Activated CD4-positive, CD25-positive, alpha-beta regulatory T cell treated with anti-CD3 and anti-CD28 coated beads, Interleukin-2, amount 50 U/mL, for 16 hours (primary cell): ENCODE results near the gene FOSL2.
A peak's percentile ranks its signal among the peaks of the same experiment; 100 is the strongest.

Experiments
- DNase-seq: peaks from one replicate; pipeline ENCODE4 v3.0.0-alpha.2; 2020; ENCODE audit warnings: low read depth, low spot score

The FOSL2 gene

GRCh38 chr2:28374331-28374730 lies 18.3 kb upstream of the FOSL2 start:
- DNase-seq = no peak

- DNase-seq = no peak
These were observed 17.4 kb upstream of the FOSL2 start for GRCh38 chr2:28375236-28375635.

GRCh38 chr2:28375742-28376631 lies 16.7 kb upstream of the FOSL2 start:
- DNase-seq = no peak

GRCh38 chr2:28377195-28377816 lies 15.4 kb upstream of the FOSL2 start:
- DNase-seq = no peak

- DNase-seq = no peak
These were observed 14.5 kb upstream of the FOSL2 start for GRCh38 chr2:28377984-28378678.

GRCh38 chr2:28378679-28379584 lies 13.7 kb upstream of the FOSL2 start:
- no peak for DNase-seq

DNA sequence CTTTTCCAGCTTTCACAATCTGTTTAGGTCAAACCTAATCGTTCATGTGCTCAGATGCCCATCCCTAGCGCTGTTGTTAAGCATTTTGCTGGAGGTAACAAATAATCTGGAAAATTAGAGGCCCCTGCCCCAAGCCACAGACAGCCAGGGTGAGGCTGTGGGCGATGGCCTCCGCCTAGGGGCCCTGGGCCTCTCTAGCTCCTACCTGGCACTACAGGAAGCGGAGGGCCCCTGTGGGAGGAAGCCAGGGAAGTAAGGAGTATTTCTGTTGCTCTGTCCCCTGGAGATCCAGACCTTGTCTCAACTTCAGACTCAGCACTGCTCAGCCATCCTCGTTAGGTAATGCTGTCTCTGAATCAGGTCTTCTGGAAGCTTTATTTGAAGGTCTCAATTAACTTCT lies 12.4 kb upstream of the FOSL2 start:
- DNase-seq = no peak

- DNase-seq = no peak
These were observed 11.2 kb upstream of the FOSL2 start for GRCh38 chr2:28381225-28382180.

DNA sequence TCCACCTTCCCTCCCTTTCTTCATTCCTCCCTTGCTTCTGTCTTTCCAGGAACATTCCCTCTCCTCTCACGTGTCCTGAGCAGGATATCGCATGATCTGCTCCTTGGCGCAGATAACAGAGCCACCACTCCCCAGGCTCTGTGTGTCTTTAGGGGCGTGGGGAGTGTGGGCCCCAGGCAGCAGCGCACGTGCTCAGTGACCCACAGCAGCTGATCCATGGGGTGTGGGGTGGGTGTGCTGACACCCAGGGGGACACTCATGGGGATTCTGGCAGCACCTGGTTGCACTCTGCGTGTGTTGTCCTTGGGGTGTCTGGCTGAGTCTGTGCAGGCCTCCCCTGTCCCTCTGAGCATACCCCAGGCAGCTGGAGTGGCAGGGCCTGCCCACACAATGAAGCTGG lies 9.9 kb upstream of the FOSL2 start:
- DNase-seq = no peak

DNA sequence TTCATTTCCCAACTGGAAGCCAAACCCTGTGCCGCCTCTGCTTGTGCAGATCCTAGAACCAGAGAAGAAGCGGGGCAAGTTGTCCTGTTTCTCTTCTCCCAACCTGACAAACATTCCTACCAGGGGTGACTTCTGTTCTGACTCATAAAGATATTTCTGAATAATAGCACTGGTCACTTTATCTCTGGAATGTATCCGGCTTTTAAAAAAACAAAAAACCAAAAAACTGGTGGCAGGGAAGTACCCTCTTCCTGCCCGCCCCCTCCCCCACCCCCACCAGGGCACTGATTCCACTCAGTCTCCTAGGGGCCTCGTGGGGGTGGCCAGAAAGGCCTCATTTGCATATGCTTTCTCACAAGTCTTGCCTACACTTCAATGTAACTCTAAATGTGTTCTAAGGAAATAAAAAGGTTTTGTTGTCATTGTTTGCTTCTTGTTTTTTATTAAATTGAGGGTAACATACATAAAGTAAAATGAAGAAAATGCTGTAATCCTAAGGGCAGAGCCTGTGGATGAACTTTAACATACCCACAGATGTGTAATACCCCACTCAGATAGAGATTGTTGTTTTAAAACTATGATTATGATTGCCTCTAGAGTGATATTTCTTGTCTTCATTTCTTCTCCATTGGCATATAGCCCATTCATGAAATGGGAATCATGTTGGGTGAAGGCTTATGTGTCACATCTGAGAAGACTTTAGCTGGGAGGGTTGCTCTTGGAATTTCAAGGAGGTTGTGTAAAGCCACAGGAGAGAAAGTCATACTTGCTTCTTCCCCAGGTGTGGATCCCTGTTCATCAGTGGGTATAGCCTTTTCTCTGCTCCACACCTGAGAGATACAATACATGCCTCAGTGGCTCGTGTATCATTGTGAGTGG lies 5.3 kb upstream of the FOSL2 start:
- DNase-seq = no peak

DNA sequence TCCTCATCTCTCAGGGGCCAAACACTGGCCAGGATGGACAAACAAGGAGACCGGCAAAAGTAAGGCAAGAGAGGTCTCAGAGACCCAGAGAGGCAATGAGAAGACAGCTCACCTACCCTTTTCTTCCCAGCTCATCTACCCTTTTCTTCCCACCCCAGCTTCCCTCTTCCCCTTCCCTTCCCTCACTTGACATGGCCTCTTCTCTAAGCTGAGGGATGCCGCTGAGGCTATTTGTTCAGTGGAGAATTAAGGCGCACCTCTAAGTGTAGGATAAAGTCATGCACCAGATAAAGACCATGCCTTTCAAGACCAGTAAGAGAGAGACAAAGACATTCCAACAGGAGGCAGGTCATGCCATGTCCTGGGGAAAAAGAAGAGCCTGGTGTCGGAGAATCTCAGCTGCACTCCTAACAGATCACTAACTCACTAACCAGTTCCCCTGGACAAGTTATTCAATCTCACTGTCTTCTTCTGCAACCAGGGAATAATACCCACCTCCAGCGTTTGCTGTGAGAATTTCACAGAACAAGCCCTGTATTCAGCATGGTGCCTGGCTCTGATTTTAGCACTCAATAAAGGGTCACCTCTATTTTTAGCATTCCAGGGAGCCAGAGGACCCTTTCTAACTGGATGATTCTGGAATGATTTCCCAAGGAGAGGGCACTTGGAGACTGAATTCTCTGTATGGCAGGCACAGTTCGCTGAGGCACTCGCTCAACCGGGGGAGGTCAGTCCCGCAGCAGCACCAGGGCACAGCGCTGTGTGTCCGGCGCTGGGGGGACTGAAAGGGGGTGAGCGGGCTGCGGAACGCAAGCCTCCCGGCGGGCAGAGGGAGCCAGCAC lies 3.0 kb upstream of the FOSL2 start:
- no peak for DNase-seq

- DNase-seq = peak; percentile 75
These were observed 2.4 kb upstream of the FOSL2 start for GRCh38 chr2:28390241-28390745.

GRCh38 chr2:28390746-28391563 lies 1.7 kb upstream of the FOSL2 start:
- DNase-seq = no peak

GRCh38 chr2:28391564-28392296 lies 928 bp upstream of the FOSL2 start:
- peak; percentile 33 for DNase-seq

- DNase-seq = no peak
These were observed 617 bp downstream of the FOSL2 start for GRCh38 chr2:28393114-28393836.

- no peak for DNase-seq
These were observed 1.7 kb downstream of the FOSL2 start for GRCh38 chr2:28394331-28394877.
